SK-N-SH (cell line): ENCODE measurements around the gene FOXRED1. TPM values are rescaled to one million over a fixed set of nuclear protein-coding genes. Genes with fewer than 3 reads are reported as not detected.

Source experiments
- CTCF ChIA-PET: fragments of 300-600, 350-600 bp; formaldehyde crosslinking; extraction: SDS; loops from one replicate; lab custom pipeline; 2021; lab: Yijun Ruan, JAX
- POLR2A ChIA-PET: fragments of 350-600 bp; sonication (Branson Sonifier 250); formaldehyde crosslinking; extraction: SDS; loops from one replicate; lab custom pipeline; 2020; ENCODE audit warnings: antibody characterized with exemption, inconsistent platforms; lab: Yijun Ruan, JAX
- DNase-seq: peaks from one replicate; pipeline ENCODE4 v3.0.0; 2012
- H2AFZ ChIP-seq: fragments of 200-600 bp; sonication (generic); 2 replicates; pipeline ENCODE4 v1.8.1; 2016; ENCODE audit warnings: antibody characterized with exemption, mild to moderate bottlenecking, low read depth
- H3F3A ChIP-seq: fragments of 200-600 bp; sonication (generic); replicated peaks from 2 replicates; pipeline ENCODE3; 2016; ENCODE audit warnings: antibody characterized with exemption, mild to moderate bottlenecking; ENCODE audit not compliant: insufficient read depth
- H3K27ac ChIP-seq, 2 experiments: fragments of 200-500 bp in 1 of 2; fragments of 200-600 bp in 1 of 2; sonication (Bioruptor generic) in 1 of 2; sonication (generic), shearing (Covaris generic) in 1 of 2; 2 replicates each; pipeline versions ENCODE4 v1.5.1 to v1.6.1; 2014 to 2016; ENCODE audit warnings: low read depth in 2 of 2, inconsistent platforms in 1 of 2, low read length in 1 of 2, mild to moderate bottlenecking in 1 of 2, mixed read lengths in 1 of 2
- H3K27me3 ChIP-seq: fragments of 200-600 bp; sonication (generic), shearing (Covaris generic); 2 replicates; pipeline ENCODE4 v1.6.1; 2016; ENCODE audit warnings: mixed run types; ENCODE audit not compliant: insufficient read depth
- H3K36me3 ChIP-seq, 2 experiments: fragments of 200-500 bp in 1 of 2; fragments of 200-600 bp in 1 of 2; sonication (Bioruptor generic) in 1 of 2; sonication (generic) in 1 of 2; replicated peaks in 1 of 2; 2 replicates each; pipeline versions ENCODE3 to v1.5.1; 2014 to 2016; ENCODE audit warnings: low read length in 1 of 2, mild to moderate bottlenecking in 1 of 2; ENCODE audit not compliant: insufficient read depth in 2 of 2, control insufficient read depth in 1 of 2
- H3K4me1 ChIP-seq, 2 experiments: fragments of 200-500 bp in 1 of 2; fragments of 200-600 bp in 1 of 2; sonication (Bioruptor generic) in 1 of 2; sonication (generic), shearing (Covaris generic) in 1 of 2; 2 replicates each; pipeline versions ENCODE4 v1.5.1 to v1.6.1; 2014 to 2016; ENCODE audit warnings: low read depth in 1 of 2, low read length in 1 of 2, mixed run types in 1 of 2; ENCODE audit not compliant: insufficient read depth in 2 of 2, control insufficient read depth in 1 of 2
- H3K4me2 ChIP-seq: fragments of 200-600 bp; sonication (generic), shearing (Covaris generic); 2 replicates; pipeline ENCODE4 v1.6.1; 2017; ENCODE audit warnings: mixed run types
- H3K4me3 ChIP-seq, 2 experiments: fragments of 200-500 bp in 1 of 2; fragments of 200-600 bp in 1 of 2; sonication (Bioruptor generic) in 1 of 2; sonication (generic), shearing (Covaris generic) in 1 of 2; 2 replicates each; pipeline versions ENCODE4 v1.5.1 to v1.8.1; 2014 to 2016; ENCODE audit warnings: low read depth in 2 of 2, inconsistent platforms in 1 of 2, low read length in 1 of 2, mild to moderate bottlenecking in 1 of 2, mixed read lengths in 1 of 2, moderate library complexity in 1 of 2
- H3K79me2 ChIP-seq: fragments of 200-600 bp; sonication (generic); 2 replicates; pipeline ENCODE4 v1.8.1; 2017; ENCODE audit warnings: mild to moderate bottlenecking; ENCODE audit not compliant: insufficient read depth
- H3K9ac ChIP-seq: fragments of 200-600 bp; sonication (generic); 2 replicates; pipeline ENCODE4 v1.6.1; 2017; ENCODE audit warnings: mixed run types
- H3K9me2 ChIP-seq: fragments of 200-600 bp; sonication (generic); 2 replicates; pipeline ENCODE4 v1.6.1; 2017; ENCODE audit warnings: mixed run types
- H3K9me3 ChIP-seq: fragments of 200-600 bp; sonication (generic); 2 replicates; pipeline ENCODE4 v1.6.1; 2017; ENCODE audit warnings: mixed run types, mild to moderate bottlenecking, moderate library complexity
- H4K20me1 ChIP-seq: fragments of 200-600 bp; sonication (generic); 2 replicates; pipeline ENCODE4 v1.6.1; 2017; ENCODE audit warnings: mild to moderate bottlenecking, mixed run types; ENCODE audit not compliant: insufficient read depth
- CHD2 ChIP-seq: fragments of 150-350 bp; IDR thresholded peaks from 2 replicates; pipeline ENCODE4 v1.6.1; 2018; ENCODE audit warnings: low read length; ENCODE audit not compliant: partially characterized antibody
- CTCF ChIP-seq: fragments of 200-600 bp; sonication (generic); IDR thresholded peaks from 2 replicates; pipeline ENCODE4 v1.6.1; 2017; ENCODE audit warnings: antibody characterized with exemption, mild to moderate bottlenecking, moderate library complexity
- ELF1 ChIP-seq: IDR thresholded peaks from 2 replicates; pipeline ENCODE4 v1.4.0; 2012
- EP300 ChIP-seq, 2 experiments: IDR thresholded peaks; 2 replicates each; pipeline versions ENCODE4 v1.4.0 to v1.6.1; 2012; ENCODE audit warnings: borderline replicate concordance in 1 of 2, low read depth in 1 of 2, low read length in 1 of 2
- EZH2phosphoT487 ChIP-seq: fragments of 200-600 bp; sonication (generic); IDR thresholded peaks from 2 replicates; pipeline ENCODE4 v1.6.1; 2017; ENCODE audit warnings: low read depth, mixed run types, mild to moderate bottlenecking, antibody characterized with exemption, moderate library complexity, borderline replicate concordance
- FOXJ3 ChIP-seq: sonication (generic); formaldehyde crosslinking; IDR thresholded peaks from 2 replicates; pipeline ENCODE4 v1.5.1; 2020; ENCODE audit warnings: mild to moderate bottlenecking, missing genetic modification reagents
- FOXM1 ChIP-seq: IDR thresholded peaks from 2 replicates; pipeline ENCODE4 v1.4.0; 2012; ENCODE audit warnings: low read depth, mild to moderate bottlenecking
- GABPA ChIP-seq: IDR thresholded peaks from 2 replicates; pipeline ENCODE4 v1.4.0; 2012; ENCODE audit warnings: low read depth, mild to moderate bottlenecking
- GATA2 ChIP-seq: sonication (generic); formaldehyde crosslinking; IDR thresholded peaks from 2 replicates; pipeline ENCODE4 v1.5.0; 2020; ENCODE audit warnings: mild to moderate bottlenecking, missing genetic modification reagents
- IRF3 ChIP-seq: fragments of 150-350 bp; IDR thresholded peaks from 2 replicates; pipeline ENCODE4 v1.6.1; 2016; ENCODE audit warnings: mild to moderate bottlenecking, low read depth, low read length
- MAX ChIP-seq: IDR thresholded peaks from 2 replicates; pipeline ENCODE4 v1.4.0; 2012; ENCODE audit warnings: low read depth
- MEF2A ChIP-seq: IDR thresholded peaks from 2 replicates; pipeline ENCODE4 v1.4.0; 2012; ENCODE audit warnings: low read depth, borderline replicate concordance
- MXI1 ChIP-seq: IDR thresholded peaks from 2 replicates; pipeline ENCODE4 v1.6.1; 2012; ENCODE audit warnings: mild to moderate bottlenecking, low read depth, low read length, improper control_type of control experiment
- NRF1 ChIP-seq: IDR thresholded peaks from 2 replicates; pipeline ENCODE4 v1.6.1; 2012; ENCODE audit warnings: low read depth, mild to moderate bottlenecking, low read length
- PBX3 ChIP-seq: IDR thresholded peaks from 2 replicates; pipeline ENCODE4; 2012
- RAD21 ChIP-seq: IDR thresholded peaks from 2 replicates; pipeline ENCODE4 v1.6.1; 2012; ENCODE audit warnings: mild to moderate bottlenecking, low read length
- RCOR1 ChIP-seq: fragments of 150-350 bp; IDR thresholded peaks from 2 replicates; pipeline ENCODE4 v1.6.1; 2017; ENCODE audit warnings: antibody characterized with exemption, low read length
- REST ChIP-seq: IDR thresholded peaks from 2 replicates; pipeline ENCODE4 v1.6.1; 2012; ENCODE audit warnings: mild to moderate bottlenecking, low read depth, low read length, moderate library complexity
- RFX5 ChIP-seq: IDR thresholded peaks from 2 replicates; pipeline ENCODE4 v1.6.1; 2012; ENCODE audit warnings: mild to moderate bottlenecking, improper control_type of control experiment, low read length
- SIN3A ChIP-seq: IDR thresholded peaks from 2 replicates; pipeline ENCODE4 v1.6.1; 2012; ENCODE audit warnings: low read depth, mild to moderate bottlenecking, low read length, moderate library complexity, borderline replicate concordance
- TAF1 ChIP-seq: IDR thresholded peaks from 2 replicates; pipeline ENCODE4 v1.6.1; 2012; ENCODE audit warnings: low read depth, mild to moderate bottlenecking, low read length, moderate library complexity, borderline replicate concordance
- TCF12 ChIP-seq: IDR thresholded peaks from 2 replicates; pipeline ENCODE4 v1.4.0; 2012
- USF1 ChIP-seq: IDR thresholded peaks from 2 replicates; pipeline ENCODE4 v1.4.0; 2012; ENCODE audit warnings: low read depth, borderline replicate concordance
- WGBS: methylation state at CpG from one replicate; pipeline ENCODE4 v1.1.6; 2017; ENCODE audit warnings: low lambda C conversion rate; 5-methylcytosine and 5-hydroxymethylcytosine counted together
- polyA plus RNA-seq, 3 experiments: library from polyadenylated mRNA; depleted of rRNA; stranded (reverse); fragments of >200 nt; gene quantifications; 2 replicates each; pipeline ENCODE4 v1.2.3, GENCODE V29; 2012

FOXRED1 gene
- 35.2 and 41.3 TPM in 2 replicates for polyA plus RNA-seq (2012; rRNA removed)
- 19.1 and 27.7 TPM in 2 replicates for polyA plus RNA-seq (2012; cell fraction: cytosol; rRNA removed)
- 91.3 and 111 TPM in 2 replicates for polyA plus RNA-seq (2012; cell fraction: nucleus; rRNA removed)

- peak; percentile 100 for DNase-seq
- peak within 1 kb of the TSS; percentile 99 for H3K4me2 ChIP-seq
- no peaks in the 10 kb centered on the region for H4K20me1 ChIP-seq
- ChIA-PET POLR2A (interaction anchor here (1.3 to 2.7 kb wide), 3 partner anchors 13 to 35 kb away, joined by 4 to 12 read pairs (median 6); partner anchors contain the start of genes DCPS and TIRAP), CTCF (no interaction called here)
- H3K4me1 ChIP-seq, result peaks cover 9 to 12% of the 10 kb centered on the region in 2 experiments
- WGBS, result 3% methylated on average over 10 of the region's 64 CpGs
- H3K9ac ChIP-seq, result peak within 1 kb of the TSS; percentile 89
- H3K4me3 ChIP-seq, result peak within 1 kb of the TSS; percentile 72 to 94
- H3K36me3 ChIP-seq, result peaks cover 40 to 52% of the 10 kb centered on the region in 2 experiments
- peak within 1 kb of the TSS; percentile 87 to 95 for H3K27ac ChIP-seq
- H3K9me3 ChIP-seq, result no peaks in the 10 kb centered on the region
- H3K9me2 ChIP-seq, result no peaks in the 10 kb centered on the region
- H2AFZ ChIP-seq, result peak within 1 kb of the TSS; percentile 77
- H3F3A ChIP-seq, result no peaks in the 10 kb centered on the region
- H3K27me3 ChIP-seq, result no peaks in the 10 kb centered on the region
- peaks cover 46% of the 10 kb centered on the region for H3K79me2 ChIP-seq
- TF ChIP-seq TAF1, result peak; percentile 47; the same call in 1 of the 2 replicates
- TF ChIP-seq GABPA, result peak; percentile 94
- TF ChIP-seq ELF1, result peak; percentile 93
- TF ChIP-seq IRF3, result peak; percentile 47
- peak; percentile 84; the same call in 1 of the 2 replicates for TF ChIP-seq MXI1
- no peak for TF ChIP-seq MEF2A
- no peak for TF ChIP-seq RAD21
- TF ChIP-seq PBX3, result no peak; the same call in 1 of the 2 replicates
- peak; percentile 82 for TF ChIP-seq MAX
- TF ChIP-seq SIN3A, result no peak; the same call in 1 of the 2 replicates
- no peak; the same call in 1 of the 2 replicates for TF ChIP-seq RFX5
- no peak for TF ChIP-seq RCOR1
- TF ChIP-seq GATA2 (CRISPR knock-in tag), result no peak
- no peak for TF ChIP-seq CTCF
- TF ChIP-seq REST, result no peak
- peak; percentile 89 for TF ChIP-seq USF1
- TF ChIP-seq FOXJ3 (CRISPR knock-in tag), result no peak
- TF ChIP-seq EP300 (IDR thresholded peaks at IDR 0.05; ENCODE audit: borderline replicate concordance in 1 of 2, low read depth in 1 of 2, low read length in 1 of 2), result no peak
- TF ChIP-seq NRF1, result no peak
- no peak for TF ChIP-seq FOXM1
- TF ChIP-seq CHD2, result peak; percentile 64
- TF ChIP-seq TCF12, result peak; percentile 12; the same call in 1 of the 2 replicates
- TF ChIP-seq EZH2phosphoT487, result no peak
These were observed at the start of gene FOXRED1, which contains the start of gene SRPRA for GRCh38 chr11:126268708-126269579. Gene FOXRED1 (plus strand): TSS chr11:126269154. CDS start chr11:126269207, 53 bp downstream. Gene SRPRA (minus strand): TSS chr11:126268895. CDS start chr11:126268804, 91 bp downstream.
